Gastroesophageal sphincter (tissue), 4 donors: ENCODE results near the gene COL4A6. TPM values are rescaled to one million over a fixed set of nuclear protein-coding genes. Genes with fewer than 3 reads are reported as not detected.

Experiments used
- ATAC-seq: fragments of 150-250 bp; one replicate; pipeline ENCODE4 v1.9.1; 2016; ENCODE audit warnings: mild to moderate bottlenecking, moderate library complexity
- H3K27ac ChIP-seq, 4 donors: fragments of 200-600 bp; sonication (generic) in 3 of 4; 1 replicate in 3 of 4; 2 replicates in 1 of 4; pipeline ENCODE4 v1.5.1; 2016 to 2019
- H3K27me3 ChIP-seq: fragments of 200-600 bp; sonication (generic); one replicate; pipeline ENCODE4 v1.5.1; 2019
- H3K36me3 ChIP-seq, 2 donors: fragments of 200-600 bp; sonication (generic); one replicate each; pipeline ENCODE4 v1.5.1; 2019; ENCODE audit warnings: control low read depth in 1 of 2
- H3K4me1 ChIP-seq, 3 donors: fragments of 200-600 bp; sonication (generic); 1 replicate in 2 of 3; 2 replicates in 1 of 3; pipeline ENCODE4 v1.5.1; 2016 to 2019; ENCODE audit warnings: control low read depth in 2 of 3
- H3K4me3 ChIP-seq, 2 donors: fragments of 200-600 bp; sonication (generic); one replicate each; pipeline ENCODE4 v1.5.1; 2019; ENCODE audit warnings: mild to moderate bottlenecking in 1 of 2, moderate library complexity in 1 of 2
- H3K9me3 ChIP-seq, 3 donors: fragments of 200-600 bp; sonication (generic); one replicate each; pipeline ENCODE4 v1.5.1; 2017 to 2019; ENCODE audit warnings: control low read depth in 2 of 3
- EP300 ChIP-seq: sonication (generic); formaldehyde crosslinking; IDR thresholded peaks from one replicate; pipeline ENCODE4 v1.6.1; 2017; ENCODE audit warnings: antibody characterized with exemption, mild to moderate bottlenecking
- POLR2A ChIP-seq, 2 donors: fragments of 450-650 bp; IDR thresholded peaks; one replicate each; pipeline ENCODE4 v1.6.1; 2017; ENCODE audit warnings: antibody characterized with exemption in 2 of 2, mild to moderate bottlenecking in 2 of 2, moderate library complexity in 1 of 2
- POLR2AphosphoS5 ChIP-seq: sonication (generic); formaldehyde crosslinking; IDR thresholded peaks from one replicate; pipeline ENCODE4 v1.6.1; 2017; ENCODE audit warnings: antibody characterized with exemption
- WGBS, 2 donors: methylation state at CpG; one replicate each; pipeline ENCODE4 v1.1.5; 2018; ENCODE audit warnings: low coverage in 1 of 2; 5-methylcytosine and 5-hydroxymethylcytosine counted together
- total RNA-seq, 4 donors: library from RNA; depleted of rRNA; stranded (reverse); fragments of >200 nt; gene quantifications; one replicate each; pipeline ENCODE4 v1.1.0, GENCODE V29; 2016
- TF ChIP-seq, protein P1 (sequence below), 4 experiments: fragments of 200-600 bp in 2 of 4; fragments of 450-650 bp in 2 of 4; sonication (generic) in 1 of 4; IDR thresholded peaks; one replicate each; pipeline ENCODE4 v1.5.1; 2017 to 2019; ENCODE audit warnings: antibody characterized with exemption in 4 of 4, mild to moderate bottlenecking in 2 of 4, moderate library complexity in 2 of 4

Gene COL4A6
- total RNA-seq, 4 donors from 2014 or later = 103 to 369 (median 213) TPM

- H3K9me3 ChIP-seq = no peaks in the 10 kb centered on the region
- H3K36me3 ChIP-seq = no peaks in the 10 kb centered on the region
- peak; percentile 41 for ATAC-seq
- 0 to 19% methylated on average over 7 to 11 of the region's 25 CpGs for WGBS, 2 donors
- no peaks in the 10 kb centered on the region for H3K27me3 ChIP-seq
- peak overlapping the region; percentile 61 to 95 for H3K4me3 ChIP-seq
- TF ChIP-seq EP300 = no peak
- TF ChIP-seq POLR2A (IDR thresholded peaks at IDR 0.05) = no peak
- no peak for TF ChIP-seq POLR2AphosphoS5
- TF ChIP-seq, protein P1, sequence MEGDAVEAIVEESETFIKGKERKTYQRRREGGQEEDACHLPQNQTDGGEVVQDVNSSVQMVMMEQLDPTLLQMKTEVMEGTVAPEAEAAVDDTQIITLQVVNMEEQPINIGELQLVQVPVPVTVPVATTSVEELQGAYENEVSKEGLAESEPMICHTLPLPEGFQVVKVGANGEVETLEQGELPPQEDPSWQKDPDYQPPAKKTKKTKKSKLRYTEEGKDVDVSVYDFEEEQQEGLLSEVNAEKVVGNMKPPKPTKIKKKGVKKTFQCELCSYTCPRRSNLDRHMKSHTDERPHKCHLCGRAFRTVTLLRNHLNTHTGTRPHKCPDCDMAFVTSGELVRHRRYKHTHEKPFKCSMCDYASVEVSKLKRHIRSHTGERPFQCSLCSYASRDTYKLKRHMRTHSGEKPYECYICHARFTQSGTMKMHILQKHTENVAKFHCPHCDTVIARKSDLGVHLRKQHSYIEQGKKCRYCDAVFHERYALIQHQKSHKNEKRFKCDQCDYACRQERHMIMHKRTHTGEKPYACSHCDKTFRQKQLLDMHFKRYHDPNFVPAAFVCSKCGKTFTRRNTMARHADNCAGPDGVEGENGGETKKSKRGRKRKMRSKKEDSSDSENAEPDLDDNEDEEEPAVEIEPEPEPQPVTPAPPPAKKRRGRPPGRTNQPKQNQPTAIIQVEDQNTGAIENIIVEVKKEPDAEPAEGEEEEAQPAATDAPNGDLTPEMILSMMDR (IDR thresholded peaks at IDR 0.05) = no peak
- H3K27ac ChIP-seq = peak overlapping the region; percentile 80 to 85 (median 83)
- H3K4me1 ChIP-seq = no peaks in the 10 kb centered on the region
These were observed 1.9 kb upstream of the COL4A6 start for GRCh38 chrX:108439961-108440696.

- no peaks in the 10 kb centered on the region for H3K36me3 ChIP-seq
- no peaks in the 10 kb centered on the region for H3K4me1 ChIP-seq
- TF ChIP-seq POLR2AphosphoS5 (no peak), POLR2A (IDR thresholded peaks at IDR 0.05) (no peak), EP300 (no peak)
- TF ChIP-seq, protein P1 (IDR thresholded peaks at IDR 0.05) = no peak
- peak within 1 kb of the TSS; percentile 80 to 85 (median 83) for H3K27ac ChIP-seq
- no peaks in the 10 kb centered on the region for H3K9me3 ChIP-seq
- peak within 1 kb of the TSS; percentile 61 to 95 for H3K4me3 ChIP-seq
- 0 to 17% methylated on average over 5 to 11 of the region's 13 CpGs for WGBS, 2 donors
- peak; percentile 80 for ATAC-seq
- H3K27me3 ChIP-seq = no peaks in the 10 kb centered on the region
These were observed 1.3 kb upstream of the COL4A6 start, which contains the start of gene COL4A5 for GRCh38 chrX:108439426-108439942. COL4A5 (plus strand) TSS chrX:108439838; CDS start chrX:108440126, 288 bp downstream.

DNA sequence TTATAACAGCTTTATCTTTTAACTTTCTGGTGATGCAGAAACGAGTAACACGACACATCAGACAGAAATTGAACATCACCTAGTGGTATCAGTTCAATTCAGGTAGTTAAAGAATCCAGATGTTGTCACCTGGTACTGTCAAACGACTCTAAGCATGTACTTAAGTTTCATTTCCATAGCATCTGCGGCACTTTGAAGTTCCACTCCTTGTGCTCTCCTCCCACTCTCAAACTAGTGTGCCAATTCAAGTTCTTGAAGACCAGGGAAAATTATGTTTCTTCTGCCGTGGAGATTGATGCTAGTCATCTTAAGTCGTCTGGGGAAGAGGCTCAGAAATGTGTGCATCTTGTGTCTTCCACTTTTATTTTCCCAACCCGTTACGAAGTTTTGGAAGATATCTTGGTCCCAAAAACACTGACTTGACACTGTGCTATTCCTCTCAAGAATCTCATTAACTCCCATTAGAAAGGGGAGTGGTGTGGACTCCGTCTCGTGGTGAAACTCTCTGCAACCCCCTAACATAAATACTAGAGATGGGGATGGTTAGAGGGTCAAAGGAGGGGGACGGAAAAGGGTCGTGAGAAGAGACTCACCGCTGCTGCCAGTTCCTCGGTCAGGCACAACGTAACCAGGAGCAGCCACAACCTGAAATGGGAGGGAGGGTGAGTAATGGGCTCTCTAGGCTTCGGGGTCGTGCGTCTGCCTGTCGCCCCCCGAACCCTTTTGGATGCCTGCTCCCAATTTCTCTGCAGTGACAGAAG lies 693 bp downstream of the COL4A6 start:
- no peak for ATAC-seq
- no peaks in the 10 kb centered on the region for H3K4me1 ChIP-seq

GRCh38 chrX:108435261-108435660 lies 3.0 kb downstream of the COL4A6 start:
- H3K4me1 ChIP-seq = no peaks in the 10 kb centered on the region
- TF ChIP-seq, protein P1 (IDR thresholded peaks at IDR 0.05) = no peak
- no peak for TF ChIP-seq POLR2AphosphoS5
- TF ChIP-seq POLR2A (IDR thresholded peaks at IDR 0.05) = no peak
- no peak for TF ChIP-seq EP300
- H3K27me3 ChIP-seq = no peaks in the 10 kb centered on the region
- ATAC-seq = no peak
- WGBS, 2 donors = 63 to 71% methylated on average over 5 of the region's 5 CpGs
- no peaks in the 10 kb centered on the region for H3K9me3 ChIP-seq
- no peaks in the 10 kb centered on the region for H3K36me3 ChIP-seq
- peak overlapping the region in 1 of 4 donors; percentile 35 for H3K27ac ChIP-seq
- H3K4me3 ChIP-seq = peak overlapping the region; percentile 61 to 95

More for the DNA sequence above, 693 bp downstream of the COL4A6 start:
- Histone ChIP-seq H3K4me3 (peak overlapping the region; percentile 61 to 95), H3K9me3 (no peaks in the 10 kb centered on the region), H3K36me3 (no peaks in the 10 kb centered on the region), H3K27me3 (no peaks in the 10 kb centered on the region), H3K27ac (peak overlapping the region; percentile 71 to 83 (median 78))
- TF ChIP-seq, protein P1 (IDR thresholded peaks at IDR 0.05) = no peak
- TF ChIP-seq EP300 = no peak
- WGBS, 2 donors = 10 to 20% methylated on average over 8 of the region's 20 CpGs
